HCEC 1CT (cell line): ENCODE results near the gene ZNF700.
A peak's percentile ranks its signal among the peaks of the same experiment; 100 is the strongest.
"Not testable (repeated sequence)": the region's sequence is repeated elsewhere in the genome, so short reads cannot be mapped to it uniquely, and the experiment has no call there.

Source experiments
- DNase-seq: peaks from one replicate; pipeline ENCODE4 v3.0.0-alpha.2; 2017

ZNF700 gene

DNA sequence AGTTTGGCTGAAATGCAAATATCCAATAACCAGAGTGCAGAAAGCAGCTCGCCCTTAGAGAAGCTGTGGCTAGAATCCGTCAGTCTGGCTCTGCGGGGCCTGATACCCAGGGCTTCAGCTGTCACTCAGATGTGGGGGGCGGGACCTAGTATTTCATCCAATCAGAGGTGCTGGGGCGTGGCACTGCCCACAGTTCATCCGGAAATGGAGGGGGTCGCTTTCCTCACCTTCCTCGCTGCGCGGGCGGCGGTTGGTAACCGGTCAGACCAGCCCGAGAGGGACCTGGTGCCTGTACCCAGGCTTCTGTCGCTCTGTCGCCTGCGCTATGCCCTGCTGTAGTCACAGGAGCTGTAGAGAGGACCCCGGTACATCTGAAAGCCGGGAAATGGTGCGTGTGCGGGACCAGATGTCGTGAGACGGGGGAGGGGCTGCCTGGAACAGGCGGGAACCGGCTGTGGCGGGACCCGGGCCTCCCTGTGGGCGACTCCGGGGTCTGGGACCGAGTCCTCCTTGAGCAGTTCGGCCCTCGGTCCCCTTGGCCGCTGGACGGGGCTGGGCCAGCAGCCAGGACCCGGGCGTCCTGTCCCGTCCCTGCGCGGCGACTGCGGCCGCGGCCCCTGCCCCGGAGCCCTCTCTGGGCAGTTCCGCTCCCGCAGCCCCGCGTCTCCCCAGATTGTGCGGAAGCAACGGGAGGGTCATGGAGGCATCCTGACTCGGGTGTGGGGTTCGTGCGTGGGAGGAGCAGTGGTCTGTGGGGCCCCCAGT lies at the start of gene ZNF700:
Gene ZNF700, plus strand, starts transcription at position 222 of the 765 bp plus-strand sequence. Its CDS starts 104 bp downstream, at position 326.
- peak; percentile 90 for DNase-seq

DNA sequence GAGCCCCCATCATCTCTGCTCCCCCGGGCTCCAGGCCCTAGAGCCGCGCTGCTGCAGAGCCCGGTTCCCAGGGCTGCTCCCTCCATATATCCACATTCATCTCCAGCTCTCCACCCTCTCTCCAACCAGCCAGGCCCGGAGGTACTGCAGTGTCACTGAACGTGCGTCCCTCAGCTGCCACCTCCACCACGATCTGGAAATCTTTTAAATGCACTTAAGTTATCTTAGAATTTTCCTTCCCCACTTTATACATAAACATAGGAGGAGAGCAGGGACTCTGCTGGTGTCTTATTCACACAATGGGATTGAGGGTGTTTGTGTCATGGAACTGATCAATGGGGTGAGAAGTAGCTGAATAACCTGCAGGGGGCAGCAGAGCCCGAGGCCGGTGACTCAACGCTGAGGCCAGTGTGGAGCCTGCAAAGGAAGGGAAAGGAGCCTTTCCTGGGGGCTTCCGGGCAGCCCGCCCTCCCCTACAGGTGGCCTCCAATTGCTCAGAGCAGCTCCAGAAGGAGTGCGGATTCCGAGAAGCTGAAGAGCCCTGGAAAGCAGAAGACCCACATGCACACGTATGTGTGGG lies 45.1 kb upstream of the ZNF700 start:
- not testable (repeated sequence) for DNase-seq

DNA sequence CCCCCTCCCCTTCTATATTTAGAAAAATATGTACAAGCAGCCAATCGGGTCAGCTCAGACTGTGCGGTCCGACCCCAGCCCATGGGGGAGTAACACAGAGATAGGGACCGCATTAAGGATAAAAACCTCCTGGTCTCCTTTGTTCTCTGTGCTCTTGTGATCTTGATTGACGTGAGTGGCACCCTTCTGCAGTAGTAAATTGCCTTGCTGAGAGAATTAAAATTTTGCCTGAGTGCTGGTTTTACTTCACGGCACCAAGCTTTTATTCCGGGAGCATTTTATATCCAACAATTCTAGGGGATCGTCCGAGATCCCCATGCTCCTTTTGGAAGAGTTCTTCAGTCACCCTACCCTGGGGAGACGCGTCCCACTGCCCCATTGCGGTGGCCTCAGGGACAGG lies 44.3 kb upstream of the ZNF700 start:
- no peak for DNase-seq

- DNase-seq: peak; percentile 28
Observed at GRCh38 chr19:11881151-11881800, 43.6 kb upstream of the ZNF700 start.

GRCh38 chr19:11882606-11883005 lies 42.3 kb upstream of the ZNF700 start:
- DNase-seq: no peak

- DNase-seq: no peak
Observed at GRCh38 chr19:11887234-11887610, 37.7 kb upstream of the ZNF700 start.

DNA sequence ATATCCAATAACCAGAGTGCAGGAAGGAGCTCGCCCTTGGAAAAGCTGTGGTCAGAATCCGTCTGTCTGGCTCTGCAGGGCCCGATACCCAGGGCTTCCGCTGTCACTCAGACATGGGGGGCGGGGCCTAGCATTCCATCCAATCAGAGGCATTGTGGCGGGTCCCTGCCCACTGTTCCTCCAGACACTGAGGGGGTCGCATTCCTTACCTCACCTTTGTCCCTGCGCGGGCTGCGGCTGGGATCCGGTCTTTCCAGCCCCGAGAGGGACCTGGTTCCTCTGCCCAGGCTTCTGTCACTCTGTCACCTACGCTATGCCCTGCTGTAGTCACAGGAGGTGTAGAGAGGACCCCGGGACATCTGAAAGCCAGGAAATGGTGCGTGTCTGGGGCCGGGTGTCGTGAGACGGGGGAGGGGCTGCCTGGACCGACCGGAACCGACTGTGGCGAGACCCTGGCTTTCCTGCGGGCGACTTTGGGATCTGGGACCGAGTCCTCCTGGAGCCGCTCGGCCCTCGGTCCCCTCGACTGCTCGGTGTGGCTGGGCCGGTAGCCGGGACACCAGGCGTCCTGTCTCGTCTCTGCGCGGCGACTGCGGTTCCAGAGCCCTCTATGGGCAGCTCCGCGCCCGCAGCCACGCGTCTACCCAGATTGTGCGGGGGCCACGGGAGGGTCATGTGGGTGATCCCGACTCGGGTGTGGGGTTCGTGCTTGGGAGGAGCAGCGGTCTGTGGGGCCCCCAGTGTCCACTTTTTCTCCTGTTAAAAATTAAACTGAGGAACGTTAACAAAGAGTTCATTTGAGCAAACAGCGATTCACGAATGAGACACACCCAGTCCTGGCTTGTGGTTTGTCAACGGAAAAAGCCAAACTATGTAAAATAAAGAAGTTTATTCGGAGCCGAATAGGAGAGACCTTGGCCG lies 37.0 kb upstream of the ZNF700 start, which contains the start of gene ZNF69:
Gene ZNF69, plus strand, starts transcription at position 172 of the 921 bp plus-strand sequence. Its CDS starts 142 bp downstream, at position 314.
- DNase-seq: no peak

DNA sequence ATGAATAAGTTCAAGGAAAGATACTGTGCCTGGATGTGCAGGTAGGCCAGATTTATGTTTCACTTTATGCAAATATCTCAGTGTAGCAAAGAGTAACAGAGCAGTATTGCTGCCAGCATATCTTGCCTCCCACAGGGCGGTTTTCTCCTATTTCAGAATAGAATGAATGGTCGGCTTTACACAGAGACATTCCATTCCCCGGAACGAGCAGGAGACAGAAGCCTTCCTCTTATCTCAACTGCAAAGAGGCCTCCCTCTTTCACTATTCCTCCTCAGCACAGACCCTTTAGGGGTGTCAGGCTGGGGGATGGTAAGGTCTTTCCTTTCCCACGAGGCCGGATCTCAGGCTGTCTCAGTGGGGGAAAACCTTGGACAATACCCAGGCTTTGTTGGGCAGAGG lies 35.0 kb upstream of the ZNF700 start:
- not testable (repeated sequence) for DNase-seq

DNA sequence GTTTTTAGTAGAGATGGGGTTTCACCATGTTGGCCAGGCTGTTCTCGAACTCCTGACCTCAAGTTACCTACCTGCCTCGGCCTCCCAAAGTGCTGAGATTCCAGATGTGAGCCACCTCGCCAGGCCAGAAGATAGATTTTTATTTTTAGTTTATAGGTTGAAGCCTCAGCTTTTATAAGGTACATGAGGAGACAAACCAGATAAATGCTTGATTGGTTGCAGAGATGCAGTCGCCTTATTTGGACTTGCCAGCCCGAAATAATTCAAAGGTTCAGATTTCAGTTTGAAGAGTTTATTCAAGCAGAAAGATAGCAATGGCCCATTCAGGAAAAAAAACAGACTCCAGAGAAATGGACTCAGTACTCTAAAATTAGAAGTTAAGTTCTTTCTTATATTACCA lies 34.3 kb upstream of the ZNF700 start:
- DNase-seq: no peak

DNA sequence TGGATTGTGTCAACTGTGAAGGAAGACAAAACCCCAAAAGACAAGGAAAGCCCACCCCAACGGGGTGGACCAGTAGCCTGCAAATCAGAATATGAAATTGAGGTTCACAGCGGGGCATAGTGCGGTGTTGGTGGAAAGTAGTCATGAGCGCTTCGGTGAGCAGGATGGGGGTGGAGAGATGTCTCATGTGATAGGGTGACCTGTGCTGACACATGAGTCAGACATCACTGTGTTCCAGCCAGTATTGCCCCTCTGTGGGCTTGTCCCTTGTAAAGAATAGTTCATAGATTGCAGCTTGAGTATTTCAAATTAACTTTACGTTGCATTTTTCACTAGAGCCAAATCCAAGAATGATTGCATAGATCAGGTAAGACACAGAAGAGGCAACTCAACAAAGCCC lies 30.1 kb upstream of the ZNF700 start:
- DNase-seq: no peak

GRCh38 chr19:11902228-11902627 lies 22.7 kb upstream of the ZNF700 start:
- DNase-seq: no peak

DNA sequence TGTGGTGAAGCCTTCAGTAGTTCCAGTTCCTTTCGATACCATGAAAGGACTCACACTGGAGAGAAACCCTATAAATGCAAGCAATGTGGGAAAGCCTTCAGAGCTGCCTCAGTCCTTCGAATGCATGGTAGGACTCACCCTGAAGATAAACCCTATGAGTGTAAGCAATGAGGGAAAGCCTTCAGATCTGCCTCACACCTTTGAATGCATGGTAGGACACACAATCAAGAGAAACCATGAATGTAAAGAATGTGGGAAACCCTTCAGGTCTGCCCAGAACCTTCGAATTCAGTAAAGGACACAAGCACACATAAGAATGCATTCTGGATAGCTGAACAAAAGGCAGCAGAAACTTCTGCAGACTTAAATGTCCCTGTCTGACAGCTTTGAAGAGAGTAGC lies 19.0 kb upstream of the ZNF700 start:
- DNase-seq: no peak

GRCh38 chr19:11911937-11912336 lies 13.0 kb upstream of the ZNF700 start:
- not testable (repeated sequence) for DNase-seq

- not testable (repeated sequence) for DNase-seq
Observed at GRCh38 chr19:11914417-11915051, 10.4 kb upstream of the ZNF700 start.

DNA sequence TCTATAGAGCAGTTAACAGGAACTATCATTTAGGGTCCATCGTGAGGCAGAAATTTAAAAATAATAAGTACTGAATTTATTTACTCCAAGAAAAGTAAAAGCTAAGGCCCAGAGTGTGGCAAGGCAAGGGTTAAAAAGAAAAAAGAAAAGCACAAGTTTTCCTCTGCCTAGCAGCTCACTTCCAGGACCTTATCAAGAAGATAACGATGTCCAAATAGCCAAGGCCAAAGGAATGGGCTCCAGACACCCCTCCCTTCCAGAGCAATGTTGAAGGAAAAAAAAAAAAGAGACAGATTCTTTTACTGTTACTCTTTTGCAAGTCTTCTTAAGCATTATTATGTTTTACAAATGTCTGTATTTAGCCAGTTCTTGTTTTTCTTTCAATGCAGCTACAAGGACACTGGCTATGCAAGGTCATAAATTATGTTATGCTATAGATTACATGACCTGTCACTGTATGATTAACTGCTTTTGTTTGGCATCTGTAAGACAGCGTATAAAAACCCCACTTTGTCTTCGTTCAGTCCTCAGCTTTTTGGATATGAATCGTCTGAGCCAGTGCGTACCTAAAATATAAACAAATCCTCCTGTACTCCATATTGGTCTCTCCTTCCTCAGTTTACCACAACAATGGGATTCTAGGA lies 2.9 kb upstream of the ZNF700 start:
- DNase-seq: no peak

GRCh38 chr19:11925651-11926187 lies 812 bp downstream of the ZNF700 start:
- not testable (repeated sequence) for DNase-seq

GRCh38 chr19:11927227-11927626 lies 2.3 kb downstream of the ZNF700 start:
- DNase-seq: no peak

- peak; percentile 26 for DNase-seq
Observed at GRCh38 chr19:11931051-11931450, 6.1 kb downstream of the ZNF700 start.

GRCh38 chr19:11931513-11931912 lies 6.6 kb downstream of the ZNF700 start:
- no peak for DNase-seq

DNA sequence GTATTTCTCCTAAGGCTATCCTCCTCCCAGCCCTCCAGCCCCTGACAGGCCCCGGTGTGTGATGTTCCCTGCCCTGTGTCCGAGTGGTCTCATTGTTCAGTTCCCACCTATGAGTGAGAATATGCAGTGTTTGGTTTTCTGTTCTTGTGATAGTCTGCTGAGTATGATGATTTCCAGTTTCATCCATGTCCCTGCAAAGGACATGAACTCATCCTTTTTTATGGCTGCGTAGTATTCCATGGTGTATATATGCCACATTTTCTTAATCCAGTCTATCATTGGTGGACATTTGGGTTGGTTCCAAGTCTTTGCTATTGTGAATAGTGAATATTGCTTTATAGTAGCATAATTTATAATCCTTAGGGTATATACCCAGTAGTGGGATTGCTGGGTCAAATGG lies 10.9 kb downstream of the ZNF700 start:
- not testable (repeated sequence) for DNase-seq

- not testable (repeated sequence) for DNase-seq
Observed at GRCh38 chr19:11938383-11938782, 13.5 kb downstream of the ZNF700 start.
